Activated naive CD4-positive, alpha-beta T cell treated with anti-CD3 and anti-CD28 coated beads, Interleukin-2, amount 10 ng/mL, durations not matched to agents 7 days and 5 days (primary cell): Measurements from ENCODE around the gene ODAD4.
A peak's percentile ranks its signal among the peaks of the same experiment; 100 is the strongest.

ENCODE experiments used
- CTCF ChIA-PET: fragments of 350-600 bp; sonication (Branson Sonifier 250); formaldehyde crosslinking; loops from one replicate; lab custom pipeline; 2021; ENCODE audit warnings: antibody characterized with exemption; lab: Charles Lee
- DNase-seq: peaks from one replicate; pipeline ENCODE4 v3.0.0-alpha.2; 2020
- H3K27ac Mint-ChIP-seq: one replicate; pipeline ENCODE4 v1.8.0; 2021; ENCODE audit warnings: mild to moderate bottlenecking, moderate library complexity, mixed read lengths
- H3K27me3 Mint-ChIP-seq: one replicate; pipeline ENCODE4 v1.8.0; 2021; ENCODE audit warnings: mild to moderate bottlenecking, mixed read lengths
- H3K36me3 Mint-ChIP-seq: one replicate; pipeline ENCODE4 v1.8.0; 2021; ENCODE audit warnings: mixed read lengths
- H3K4me1 Mint-ChIP-seq: one replicate; pipeline ENCODE4 v1.8.0; 2021; ENCODE audit warnings: mixed read lengths
- H3K4me3 Mint-ChIP-seq: one replicate; pipeline ENCODE4 v1.8.0; 2021; ENCODE audit warnings: mild to moderate bottlenecking, moderate library complexity, mixed read lengths
- H3K9me3 Mint-ChIP-seq: one replicate; pipeline ENCODE4 v1.8.0; 2021; ENCODE audit warnings: mixed read lengths

The ODAD4 gene

DNA sequence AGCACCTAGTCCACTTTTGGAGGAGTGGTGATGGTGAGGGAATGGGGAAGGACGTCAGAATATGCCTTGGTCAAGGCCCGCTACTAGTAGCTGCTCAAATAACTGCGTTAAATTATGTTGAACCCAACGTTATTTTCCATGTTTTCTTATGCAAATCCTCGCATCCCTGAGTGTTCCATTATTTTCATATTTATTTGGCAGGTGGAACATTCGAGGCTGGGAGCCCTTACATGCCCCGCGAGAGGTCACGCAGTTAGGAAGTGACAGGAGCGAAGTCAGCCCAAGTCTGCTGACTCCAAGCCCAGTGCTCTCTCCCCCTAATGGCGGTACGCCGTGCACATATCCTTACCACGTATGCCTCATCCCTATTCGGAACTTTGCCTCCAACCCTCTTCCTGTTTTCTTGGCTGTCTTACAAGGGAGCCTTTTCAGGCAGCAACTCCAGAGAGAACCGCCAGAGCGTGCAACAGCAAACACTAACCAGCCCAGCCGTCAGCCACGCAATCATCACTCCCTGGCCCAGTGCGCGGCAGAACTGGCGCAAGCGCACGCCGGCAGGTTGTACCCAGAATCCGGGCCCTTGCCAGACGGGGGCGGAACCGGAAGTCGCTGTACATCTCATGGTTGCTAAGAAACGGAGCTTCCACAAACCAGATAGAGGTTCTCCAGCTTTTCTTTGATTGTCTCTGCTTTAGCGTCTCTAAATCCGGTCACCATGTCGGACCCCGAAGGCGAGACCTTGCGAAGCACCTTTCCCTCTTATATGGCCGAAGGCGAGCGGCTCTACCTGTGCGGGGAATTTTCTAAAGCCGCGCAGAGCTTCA lies at the start of gene ODAD4:
Gene ODAD4 (plus strand): TSS at position 609 of the 824 bp plus-strand sequence. CDS start 107 bp downstream, at position 716.
- H3K27me3 Mint-ChIP-seq = no peaks in the 10 kb centered on the region

DNA sequence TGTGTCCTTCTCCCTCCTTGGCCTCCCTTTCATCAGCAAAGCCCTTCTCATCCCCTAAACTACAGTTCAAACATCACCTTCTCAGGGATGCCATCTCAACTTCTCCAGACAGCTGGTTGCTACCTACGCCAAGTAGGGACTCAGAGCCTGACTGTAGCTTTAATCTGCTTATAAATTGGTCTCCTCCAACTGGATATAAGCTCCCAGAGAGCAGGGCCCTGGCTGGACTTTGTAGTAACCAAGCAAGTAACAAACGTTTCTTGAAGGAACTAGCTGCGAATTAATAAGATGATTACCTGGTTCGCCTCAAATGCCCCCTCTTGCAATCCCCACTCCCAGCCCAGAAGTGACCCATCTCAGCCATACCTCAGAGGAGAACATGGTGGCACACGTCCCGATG lies 47.7 kb upstream of the ODAD4 start:
- Mint-ChIP-seq H3K4me1 (no peaks in the 10 kb centered on the region), H3K27me3 (no peaks in the 10 kb centered on the region), H3K4me3 (no peak overlapping the region), H3K36me3 (peaks cover 63% of the 10 kb centered on the region), H3K27ac (peak overlapping the region; percentile 71), H3K9me3 (no peaks in the 10 kb centered on the region)
- CTCF ChIA-PET = interaction anchor here (0.6 kb wide), 1 partner anchor 157 kb away, joined by 3 read pairs; no protein-coding TSS in a partner anchor
- no peak for DNase-seq

More for the DNA sequence above, at the start of gene ODAD4:
- CTCF ChIA-PET = interaction anchor here (1.0 to 1.5 kb wide), 6 partner anchors 9 to 88 kb away, joined by 3 to 4 read pairs (median 4); partner anchors contain the start of genes ACLY, CNP and DNAJC7
- peak within 1 kb of the TSS; percentile 92 for H3K27ac Mint-ChIP-seq
- DNase-seq = peak; percentile 98
- peak within 1 kb of the TSS; percentile 87 for H3K4me3 Mint-ChIP-seq
- peaks cover 9% of the 10 kb centered on the region for H3K36me3 Mint-ChIP-seq
- no peaks in the 10 kb centered on the region for H3K9me3 Mint-ChIP-seq
- H3K4me1 Mint-ChIP-seq = peaks cover 63% of the 10 kb centered on the region

DNA sequence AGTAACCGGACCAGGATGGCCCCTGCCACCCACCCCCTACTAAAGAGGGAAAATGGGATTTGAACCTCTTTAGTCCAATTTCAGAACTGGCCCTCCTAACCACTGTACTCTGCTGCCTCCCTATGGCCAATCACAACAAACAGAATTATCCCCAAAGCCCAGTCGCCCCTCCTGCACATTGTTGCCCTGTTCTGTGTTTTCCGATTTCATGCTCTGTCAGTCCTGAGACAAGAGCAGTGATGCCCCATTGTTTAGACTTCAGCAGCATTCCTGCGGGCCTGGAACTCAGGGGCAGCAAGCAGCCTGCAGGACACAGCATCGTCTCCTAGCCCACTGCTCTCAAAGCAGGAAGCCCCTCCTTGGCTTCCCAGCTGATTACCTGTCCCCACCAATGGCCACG lies 44.7 kb upstream of the ODAD4 start:
- Mint-ChIP-seq H3K4me1 (no peaks in the 10 kb centered on the region), H3K27me3 (no peaks in the 10 kb centered on the region), H3K4me3 (no peak overlapping the region), H3K9me3 (no peaks in the 10 kb centered on the region), H3K36me3 (peaks cover 49% of the 10 kb centered on the region), H3K27ac (no peak overlapping the region)
- CTCF ChIA-PET = no interaction called here
- peak; percentile 25 for DNase-seq

DNA sequence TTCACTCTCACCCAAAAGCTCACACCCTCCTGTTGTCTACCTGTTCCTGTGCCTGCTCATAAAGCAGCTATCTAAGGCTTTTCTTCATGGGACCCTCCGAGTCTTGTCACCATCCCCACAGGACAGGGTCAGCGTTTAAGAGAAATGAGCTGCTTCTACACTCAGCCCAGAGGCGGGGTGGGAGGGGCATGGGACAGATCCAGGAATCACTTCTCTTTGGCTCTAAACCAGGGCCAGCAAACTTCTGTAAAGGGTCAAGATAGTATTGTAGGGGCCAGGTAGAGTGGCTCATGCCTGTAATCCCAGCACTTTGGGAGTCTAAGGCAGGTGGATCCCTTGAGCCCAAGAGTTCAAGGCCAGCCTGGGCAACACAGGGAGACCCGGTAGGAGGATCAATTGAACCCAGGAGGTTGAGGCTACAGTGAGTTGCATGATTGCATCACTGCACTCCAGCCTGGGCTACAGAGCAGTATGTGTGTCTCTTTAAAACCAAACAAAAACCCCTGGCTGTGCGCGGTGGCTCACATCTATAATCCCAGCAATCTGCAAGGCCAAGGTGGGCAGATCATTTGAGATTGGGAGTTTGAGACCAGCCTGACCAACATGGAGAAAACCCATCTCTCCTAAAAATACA lies 42.0 kb upstream of the ODAD4 start:
- Mint-ChIP-seq H3K27me3 (no peaks in the 10 kb centered on the region), H3K4me3 (no peak overlapping the region), H3K27ac (no peak overlapping the region), H3K4me1 (no peaks in the 10 kb centered on the region), H3K9me3 (no peaks in the 10 kb centered on the region), H3K36me3 (peaks cover 49% of the 10 kb centered on the region)
- CTCF ChIA-PET = interaction anchor here (2.5 kb wide), 1 partner anchor 15 kb away, joined by 6 read pairs; no protein-coding TSS in a partner anchor
- no peak for DNase-seq

- H3K36me3 Mint-ChIP-seq = peaks cover 50% of the 10 kb centered on the region
- H3K27me3 Mint-ChIP-seq = no peaks in the 10 kb centered on the region
- CTCF ChIA-PET = no interaction called here
- H3K9me3 Mint-ChIP-seq = no peaks in the 10 kb centered on the region
- H3K4me1 Mint-ChIP-seq = no peaks in the 10 kb centered on the region
- DNase-seq = no peak
- H3K4me3 Mint-ChIP-seq = no peak overlapping the region
- H3K27ac Mint-ChIP-seq = no peak overlapping the region
Observed at GRCh38 chr17:41891135-41892020, 39.0 kb upstream of the ODAD4 start.

DNA sequence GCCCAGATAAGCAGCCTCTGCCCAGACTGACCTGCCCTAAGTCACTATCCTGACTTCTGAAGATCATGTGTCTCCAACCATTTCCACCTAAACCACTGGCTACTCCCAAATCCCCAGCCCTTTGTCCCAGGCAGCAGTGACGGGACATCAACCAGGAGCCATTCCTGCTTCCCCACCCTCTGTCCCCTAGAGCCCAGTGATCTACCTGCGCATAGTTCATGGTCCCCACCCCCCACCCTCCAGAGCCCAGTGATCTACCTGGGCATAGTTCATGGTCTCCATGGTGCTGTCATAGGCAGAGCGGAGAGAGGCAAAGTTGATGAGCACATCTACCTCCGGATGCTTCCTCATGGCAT lies 38.4 kb upstream of the ODAD4 start:
- Mint-ChIP-seq H3K4me1 (no peaks in the 10 kb centered on the region), H3K27me3 (no peaks in the 10 kb centered on the region), H3K36me3 (peaks cover 52% of the 10 kb centered on the region), H3K9me3 (no peaks in the 10 kb centered on the region), H3K27ac (no peak overlapping the region), H3K4me3 (no peak overlapping the region)
- no peak for DNase-seq
- CTCF ChIA-PET = no interaction called here

- Mint-ChIP-seq H3K27ac (no peak overlapping the region), H3K36me3 (peaks cover 55% of the 10 kb centered on the region), H3K4me1 (no peaks in the 10 kb centered on the region), H3K4me3 (no peak overlapping the region), H3K27me3 (no peaks in the 10 kb centered on the region), H3K9me3 (no peaks in the 10 kb centered on the region)
- DNase-seq = no peak
- CTCF ChIA-PET = no interaction called here
Observed at GRCh38 chr17:41893384-41893783, 37.0 kb upstream of the ODAD4 start.

GRCh38 chr17:41894791-41895331 lies 35.6 kb upstream of the ODAD4 start:
- H3K27ac Mint-ChIP-seq = no peak overlapping the region
- no peak overlapping the region for H3K4me3 Mint-ChIP-seq
- H3K9me3 Mint-ChIP-seq = no peaks in the 10 kb centered on the region
- no peaks in the 10 kb centered on the region for H3K27me3 Mint-ChIP-seq
- H3K36me3 Mint-ChIP-seq = peaks cover 65% of the 10 kb centered on the region
- CTCF ChIA-PET = interaction anchor here (0.7 to 1.0 kb wide), 3 partner anchors 10 to 108 kb away, joined by 3 read pairs; partner anchors contain the start of gene JUP
- no peak for DNase-seq
- H3K4me1 Mint-ChIP-seq = no peaks in the 10 kb centered on the region

DNA sequence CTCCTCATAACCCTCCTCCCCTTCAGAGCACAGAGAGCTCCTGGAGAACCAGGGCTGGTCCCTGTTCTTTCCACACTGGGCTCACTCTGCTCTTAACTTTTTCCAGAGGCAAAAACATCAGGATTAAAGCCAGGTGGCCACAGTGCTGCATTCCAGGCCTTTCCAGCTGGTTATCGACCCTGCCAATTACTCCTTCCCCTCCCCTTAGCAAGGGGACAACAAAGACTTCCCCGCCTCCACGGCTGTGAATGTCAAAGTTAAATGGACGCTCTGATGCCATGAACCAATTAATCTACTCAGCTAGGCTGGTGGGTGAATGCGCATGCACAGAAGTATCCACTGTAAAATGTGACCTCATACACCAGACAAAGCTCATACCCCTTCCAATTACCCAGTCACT lies 34.8 kb upstream of the ODAD4 start:
- Mint-ChIP-seq H3K36me3 (peaks cover 64% of the 10 kb centered on the region), H3K4me3 (no peak overlapping the region), H3K27ac (no peak overlapping the region), H3K27me3 (no peaks in the 10 kb centered on the region), H3K9me3 (no peaks in the 10 kb centered on the region), H3K4me1 (no peaks in the 10 kb centered on the region)
- DNase-seq = no peak
- CTCF ChIA-PET = no interaction called here

GRCh38 chr17:41896726-41897125 lies 33.7 kb upstream of the ODAD4 start:
- Mint-ChIP-seq H3K9me3 (no peaks in the 10 kb centered on the region), H3K4me1 (no peaks in the 10 kb centered on the region), H3K27me3 (no peaks in the 10 kb centered on the region), H3K36me3 (peaks cover 72% of the 10 kb centered on the region), H3K4me3 (no peak overlapping the region), H3K27ac (no peak overlapping the region)
- CTCF ChIA-PET = no interaction called here
- DNase-seq = no peak

DNA sequence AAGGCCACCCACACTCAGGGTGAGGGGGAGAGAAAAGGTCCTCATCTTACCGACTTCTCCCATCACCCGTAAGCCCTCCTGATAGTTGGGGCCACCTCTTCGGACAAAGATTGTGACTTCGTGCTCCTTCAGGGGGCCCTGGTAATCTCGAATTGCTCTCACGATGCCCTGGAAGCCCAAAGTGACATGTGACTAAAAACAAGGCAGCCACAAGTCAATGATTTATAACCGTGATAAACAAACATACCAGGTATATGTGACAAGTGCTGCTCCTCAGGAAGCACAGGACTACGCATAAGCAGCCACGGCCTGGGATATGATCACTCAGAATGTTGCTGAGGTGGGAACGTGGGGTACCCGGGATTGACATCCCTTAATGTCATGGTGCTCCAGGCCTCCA lies 28.8 kb upstream of the ODAD4 start:
- H3K36me3 Mint-ChIP-seq = peaks cover 65% of the 10 kb centered on the region
- no peaks in the 10 kb centered on the region for H3K9me3 Mint-ChIP-seq
- H3K27me3 Mint-ChIP-seq = no peaks in the 10 kb centered on the region
- H3K27ac Mint-ChIP-seq = no peak overlapping the region
- H3K4me1 Mint-ChIP-seq = no peaks in the 10 kb centered on the region
- no peak overlapping the region for H3K4me3 Mint-ChIP-seq
- CTCF ChIA-PET = no interaction called here
- no peak for DNase-seq

DNA sequence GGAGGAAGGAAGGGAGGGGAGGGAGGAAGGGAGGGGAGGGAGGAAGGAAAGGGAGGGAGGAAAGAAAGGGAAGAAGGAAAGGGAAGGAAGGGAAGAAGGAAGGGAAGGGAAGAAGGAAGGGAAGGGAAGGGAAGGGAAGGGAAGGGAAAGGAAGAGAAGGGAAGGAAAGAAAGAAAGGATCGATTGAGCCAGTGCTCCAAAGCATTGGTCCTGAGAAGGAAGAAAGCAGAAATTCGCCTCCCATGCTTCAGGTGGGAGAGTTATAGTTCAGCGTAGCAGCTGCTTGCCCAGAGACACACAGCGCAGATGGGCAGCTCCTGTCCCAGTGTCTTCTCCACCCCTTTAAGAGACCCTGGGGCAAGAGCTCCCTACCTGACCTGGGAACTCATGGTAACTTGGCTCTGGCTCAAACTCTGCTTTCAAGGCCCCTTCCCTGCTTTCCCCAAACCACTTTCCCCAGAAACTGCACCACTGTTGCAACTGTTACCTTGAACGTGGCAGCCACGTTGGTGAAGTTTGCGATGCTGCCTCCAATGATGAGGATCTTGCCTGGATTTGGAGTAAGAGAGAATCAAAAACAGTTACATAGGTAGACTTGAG lies 26.1 kb upstream of the ODAD4 start:
- H3K9me3 Mint-ChIP-seq = no peaks in the 10 kb centered on the region
- H3K4me1 Mint-ChIP-seq = no peaks in the 10 kb centered on the region
- DNase-seq = no peak
- H3K27me3 Mint-ChIP-seq = no peaks in the 10 kb centered on the region
- CTCF ChIA-PET = no interaction called here
- no peak overlapping the region for H3K27ac Mint-ChIP-seq
- H3K36me3 Mint-ChIP-seq = peaks cover 61% of the 10 kb centered on the region
- no peak overlapping the region for H3K4me3 Mint-ChIP-seq

DNA sequence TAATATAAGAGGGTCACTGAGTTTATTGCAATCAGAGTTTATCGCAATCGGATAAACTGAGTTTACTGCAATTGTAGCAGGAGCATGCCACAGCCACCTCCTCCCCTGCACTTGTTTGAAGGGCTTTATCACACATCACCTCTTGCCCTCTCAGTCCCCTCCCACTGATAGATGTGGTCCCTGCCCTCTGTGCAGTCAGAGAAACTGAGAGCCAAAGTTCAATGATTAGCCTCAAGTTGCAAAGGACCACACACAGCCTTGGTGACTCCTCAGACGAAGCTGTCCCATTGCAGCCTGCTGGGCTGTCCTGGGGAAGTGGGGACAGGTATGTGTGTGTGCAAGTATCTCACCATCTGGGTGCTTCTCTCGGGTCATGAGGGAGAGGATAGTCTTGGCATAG lies 25.2 kb upstream of the ODAD4 start:
- Mint-ChIP-seq H3K27ac (no peak overlapping the region), H3K9me3 (no peaks in the 10 kb centered on the region), H3K27me3 (no peaks in the 10 kb centered on the region), H3K4me1 (no peaks in the 10 kb centered on the region), H3K36me3 (peaks cover 64% of the 10 kb centered on the region), H3K4me3 (no peak overlapping the region)
- DNase-seq = no peak
- CTCF ChIA-PET = no interaction called here
